Natural killer cell (primary cell): ENCODE results near the gene ENC1. TPM values are rescaled to one million over a fixed set of nuclear protein-coding genes. Genes with fewer than 3 reads are reported as not detected.

Experiments used
- ATAC-seq, 3 donors: fragments of 150-1000 bp in 2 of 3; fragments of 200-7000 bp in 1 of 3; cut with Tn5 transposase; 1 replicate in 1 of 3; 2 replicates in 2 of 3; pipeline ENCODE4 v1.10.0; 2021; ENCODE audit warnings: mild to moderate bottlenecking in 2 of 3, moderate library complexity in 2 of 3
- DNase-seq, 2 donors: peaks; one replicate each; pipeline versions ENCODE4 v3.0.0 to v3.0.0-alpha.2; 2013 to 2021; ENCODE audit warnings: mixed read lengths in 1 of 2
- H3K27ac ChIP-seq: one replicate; pipeline ENCODE4 v1.5.1; 2013; ENCODE audit warnings: mild to moderate bottlenecking, low read length
- H3K27me3 ChIP-seq: one replicate; pipeline ENCODE4 v1.6.1; 2013; ENCODE audit warnings: low read length; ENCODE audit not compliant: control insufficient read depth, insufficient read depth
- H3K36me3 ChIP-seq: one replicate; pipeline ENCODE4 v1.6.1; 2013; ENCODE audit warnings: low read length; ENCODE audit not compliant: control insufficient read depth, insufficient read depth
- H3K4me1 ChIP-seq: one replicate; pipeline ENCODE4 v1.6.1; 2013; ENCODE audit warnings: low read length; ENCODE audit not compliant: control insufficient read depth, insufficient read depth
- H3K4me3 ChIP-seq: one replicate; pipeline ENCODE4 v1.5.1; 2013; ENCODE audit warnings: low read length
- H3K9me3 ChIP-seq: one replicate; pipeline ENCODE4 v1.6.1; 2013; ENCODE audit warnings: low read length; ENCODE audit not compliant: control insufficient read depth, insufficient read depth
- H3K27ac Mint-ChIP-seq, 2 donors: one replicate each; pipeline ENCODE4 v1.8.0; 2022; ENCODE audit warnings: mild to moderate bottlenecking in 2 of 2, mixed read lengths in 2 of 2, moderate library complexity in 1 of 2
- H3K27me3 Mint-ChIP-seq, 2 donors: one replicate each; pipeline ENCODE4 v1.8.0; 2022; ENCODE audit warnings: low read depth in 2 of 2, mixed read lengths in 2 of 2
- H3K36me3 Mint-ChIP-seq: one replicate; pipeline ENCODE4 v1.8.0; 2022; ENCODE audit warnings: mixed read lengths
- H3K4me1 Mint-ChIP-seq, 2 donors: one replicate each; pipeline ENCODE4 v1.8.0; 2022; ENCODE audit warnings: mixed read lengths in 2 of 2
- H3K4me3 Mint-ChIP-seq: one replicate; pipeline ENCODE4 v1.8.0; 2022; ENCODE audit warnings: mild to moderate bottlenecking, moderate library complexity, mixed read lengths
- H3K9me3 Mint-ChIP-seq, 2 donors: one replicate each; pipeline ENCODE4 v1.8.0; 2022; ENCODE audit warnings: mixed read lengths in 2 of 2
- WGBS: methylation state at CpG from one replicate; pipeline ENCODE4 v1.1.7; 2013; ENCODE audit warnings: missing lambda C conversion rate; ENCODE audit not compliant: insufficient coverage; 5-methylcytosine and 5-hydroxymethylcytosine counted together
- intact Hi-C: fragments of 100-400 bp; cut with micrococcal nuclease; formaldehyde crosslinking; loops from one replicate; pipeline ENCODE4 v1.14.2; 2022
- total RNA-seq, 4 donors: library from RNA; stranded (reverse); fragments of 120-200 nt in 1 of 4; gene quantifications; one replicate each; pipeline versions ENCODE4 v1.2.3 to v1.2.4, GENCODE V29; 2013 to 2022
- TF ChIP-seq, protein P1 (sequence below): fragments of 200-600 bp; IDR thresholded peaks from one replicate; pipeline ENCODE4 v1.8.0; 2022; ENCODE audit warnings: antibody characterized with exemption

Gene ENC1
- total RNA-seq, 3 donors from 2014 or later (not counting 1 experiment from before 2014, with no cell fraction given), result 89.6 to 133 (median 99.3) TPM

DNA sequence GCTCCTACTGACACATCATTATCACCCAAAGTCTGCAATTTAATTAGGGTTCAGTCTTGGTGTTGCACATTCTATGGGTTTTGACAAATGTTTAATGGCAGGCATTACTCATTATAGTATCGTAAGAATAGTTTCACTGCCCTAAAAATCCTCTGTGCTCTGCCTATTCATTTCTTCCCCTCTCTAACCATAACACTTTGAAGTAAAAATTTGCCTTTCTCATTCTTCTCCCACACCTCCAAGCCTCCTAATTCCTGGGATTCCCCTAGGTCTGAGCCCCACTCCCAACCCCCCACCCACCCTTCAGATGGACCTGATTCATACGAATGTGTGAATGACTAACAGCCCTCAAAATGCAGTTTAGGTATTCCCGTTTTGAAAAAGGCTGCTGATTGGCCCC lies 18.4 kb downstream of the ENC1 start:
- Mint-ChIP-seq H3K9me3 (no peaks in the 10 kb centered on the region), H3K27me3 (peaks cover 0 to 9% of the 10 kb centered on the region in 2 donors), H3K4me1 (peaks cover 15% of the 10 kb centered on the region in 2 donors), H3K27ac (no peak overlapping the region), H3K36me3 (no peaks in the 10 kb centered on the region), H3K4me3 (no peak overlapping the region)
- no peaks in the 10 kb centered on the region for H3K27me3 ChIP-seq
- H3K4me1 ChIP-seq, result no peaks in the 10 kb centered on the region
- TF ChIP-seq, protein P1, sequence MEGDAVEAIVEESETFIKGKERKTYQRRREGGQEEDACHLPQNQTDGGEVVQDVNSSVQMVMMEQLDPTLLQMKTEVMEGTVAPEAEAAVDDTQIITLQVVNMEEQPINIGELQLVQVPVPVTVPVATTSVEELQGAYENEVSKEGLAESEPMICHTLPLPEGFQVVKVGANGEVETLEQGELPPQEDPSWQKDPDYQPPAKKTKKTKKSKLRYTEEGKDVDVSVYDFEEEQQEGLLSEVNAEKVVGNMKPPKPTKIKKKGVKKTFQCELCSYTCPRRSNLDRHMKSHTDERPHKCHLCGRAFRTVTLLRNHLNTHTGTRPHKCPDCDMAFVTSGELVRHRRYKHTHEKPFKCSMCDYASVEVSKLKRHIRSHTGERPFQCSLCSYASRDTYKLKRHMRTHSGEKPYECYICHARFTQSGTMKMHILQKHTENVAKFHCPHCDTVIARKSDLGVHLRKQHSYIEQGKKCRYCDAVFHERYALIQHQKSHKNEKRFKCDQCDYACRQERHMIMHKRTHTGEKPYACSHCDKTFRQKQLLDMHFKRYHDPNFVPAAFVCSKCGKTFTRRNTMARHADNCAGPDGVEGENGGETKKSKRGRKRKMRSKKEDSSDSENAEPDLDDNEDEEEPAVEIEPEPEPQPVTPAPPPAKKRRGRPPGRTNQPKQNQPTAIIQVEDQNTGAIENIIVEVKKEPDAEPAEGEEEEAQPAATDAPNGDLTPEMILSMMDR, result no peak
- no peak overlapping the region for H3K4me3 ChIP-seq
- ATAC-seq (no peak), DNase-seq (no peak)
- 77% methylated on average over 2 of the region's 3 CpGs for WGBS
- no peaks in the 10 kb centered on the region for H3K36me3 ChIP-seq
- no peak overlapping the region for H3K27ac ChIP-seq
- intact Hi-C loops, result no loop called here
- H3K9me3 ChIP-seq, result no peaks in the 10 kb centered on the region

DNA sequence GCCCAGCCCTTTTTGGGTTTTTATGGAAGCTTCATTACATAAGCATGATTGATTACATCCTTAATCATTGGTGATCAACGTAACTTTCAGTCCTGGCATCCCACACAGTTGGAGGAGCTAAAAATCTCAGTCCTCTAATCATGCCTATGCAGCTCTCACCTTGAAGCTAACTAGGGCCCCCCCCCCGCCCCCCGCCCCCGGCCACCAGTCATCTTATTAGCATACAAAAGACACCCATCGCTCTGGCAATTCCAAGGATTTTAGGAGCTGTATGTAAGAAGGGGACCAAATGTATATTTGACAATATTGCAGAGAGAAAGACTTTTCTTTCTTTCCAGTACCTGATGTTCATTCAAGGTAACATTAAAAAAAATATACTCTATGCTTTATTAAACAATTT lies 19.0 kb downstream of the ENC1 start:
- H3K4me3 ChIP-seq, result no peak overlapping the region
- H3K9me3 ChIP-seq, result no peaks in the 10 kb centered on the region
- DNase-seq, result no peak
- intact Hi-C loops, result no loop called here
- H3K27ac ChIP-seq, result no peak overlapping the region
- H3K36me3 ChIP-seq, result no peaks in the 10 kb centered on the region
- no peaks in the 10 kb centered on the region for H3K27me3 ChIP-seq
- Mint-ChIP-seq H3K4me1 (peaks cover 13 to 14% of the 10 kb centered on the region in 2 donors), H3K27me3 (peaks cover 0 to 9% of the 10 kb centered on the region in 2 donors), H3K9me3 (no peaks in the 10 kb centered on the region), H3K4me3 (no peak overlapping the region), H3K27ac (no peak overlapping the region), H3K36me3 (no peaks in the 10 kb centered on the region)
- no peak for ATAC-seq
- 100% methylated on average over 1 of the region's 5 CpGs for WGBS
- TF ChIP-seq, protein P1, result no peak
- H3K4me1 ChIP-seq, result no peaks in the 10 kb centered on the region

DNA sequence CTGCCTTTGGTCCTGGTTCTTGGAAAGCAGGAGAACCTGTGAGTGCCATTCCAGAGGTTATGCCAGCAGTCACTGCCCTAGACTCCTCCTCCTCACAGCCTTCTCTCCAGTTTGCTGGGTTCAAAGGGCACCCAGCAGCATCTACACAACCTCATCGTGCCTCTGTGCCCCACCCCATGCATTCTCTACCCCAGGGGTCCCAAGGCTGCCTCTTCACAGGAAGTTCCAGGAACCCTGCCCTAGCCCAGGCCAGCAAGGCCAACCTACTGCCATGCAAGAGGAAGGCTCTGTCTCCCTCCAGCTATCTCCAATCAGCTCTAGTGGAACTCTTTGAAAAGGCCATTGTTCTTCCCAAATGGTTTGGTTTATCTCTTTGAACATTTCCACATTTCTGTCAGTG lies 21.2 kb downstream of the ENC1 start:
- H3K4me3 ChIP-seq, result no peak overlapping the region
- no peaks in the 10 kb centered on the region for H3K27me3 ChIP-seq
- H3K27ac ChIP-seq, result no peak overlapping the region
- no peaks in the 10 kb centered on the region for H3K36me3 ChIP-seq
- no peaks in the 10 kb centered on the region for H3K4me1 ChIP-seq
- Mint-ChIP-seq H3K27me3 (peaks cover 0 to 9% of the 10 kb centered on the region in 2 donors), H3K9me3 (no peaks in the 10 kb centered on the region), H3K27ac (no peak overlapping the region), H3K4me3 (no peak overlapping the region), H3K36me3 (no peaks in the 10 kb centered on the region), H3K4me1 (peaks cover 4 to 9% of the 10 kb centered on the region in 2 donors)
- TF ChIP-seq, protein P1, result no peak
- ATAC-seq (no peak), DNase-seq (no peak)
- no peaks in the 10 kb centered on the region for H3K9me3 ChIP-seq
- intact Hi-C loops, result no loop called here
- WGBS, result 88% methylated on average over 1 of the region's 1 CpG

DNA sequence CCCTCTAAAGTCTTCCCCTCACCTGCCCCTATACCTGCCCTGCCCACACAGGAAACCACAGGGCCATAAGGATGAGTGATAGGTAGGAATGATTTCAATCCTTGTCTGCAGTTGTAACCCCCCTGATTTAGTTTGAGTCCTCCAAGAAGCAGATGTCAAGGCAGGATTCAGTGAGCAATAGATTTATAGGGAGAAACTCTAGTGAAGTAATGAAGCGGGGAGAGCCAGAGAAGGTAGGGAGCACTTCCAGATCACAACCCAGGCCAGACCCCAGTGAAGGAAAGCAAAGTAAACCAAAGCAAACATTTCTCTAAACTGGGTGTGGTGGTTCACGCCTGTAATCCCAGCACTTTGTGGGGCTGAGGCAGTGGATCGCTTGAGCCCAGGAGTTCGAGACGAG lies 22.4 kb downstream of the ENC1 start:
- peaks cover 0 to 9% of the 10 kb centered on the region in 2 donors for H3K27me3 Mint-ChIP-seq
- H3K4me3 ChIP-seq, result no peak overlapping the region
- no peaks in the 10 kb centered on the region for H3K9me3 Mint-ChIP-seq
- no peaks in the 10 kb centered on the region for H3K27me3 ChIP-seq
- TF ChIP-seq, protein P1, result no peak
- DNase-seq, result no peak
- no peaks in the 10 kb centered on the region for H3K36me3 ChIP-seq
- WGBS, result 92% methylated on average over 3 of the region's 5 CpGs
- H3K9me3 ChIP-seq, result no peaks in the 10 kb centered on the region
- no peaks in the 10 kb centered on the region for H3K4me1 ChIP-seq
- no peak overlapping the region for H3K27ac Mint-ChIP-seq
- H3K27ac ChIP-seq, result no peak overlapping the region
- H3K36me3 Mint-ChIP-seq, result no peaks in the 10 kb centered on the region
- H3K4me3 Mint-ChIP-seq, result no peak overlapping the region
- intact Hi-C loops, result no loop called here
- peaks cover 4 to 9% of the 10 kb centered on the region in 2 donors for H3K4me1 Mint-ChIP-seq
- no peak for ATAC-seq
